Measurements from ENCODE around the gene TTN. TPM values are rescaled to one million over a fixed set of nuclear protein-coding genes. Genes with fewer than 3 reads are reported as not detected.

TTN gene
- total and polyA plus RNA-seq, 2 donors (not counting 1 experiment from before 2014, with no cell fraction given), result 1.7 to 46.4 TPM

GRCh38 chr2:178824181-178824580, 17.0 kb upstream of the TTN start:
- no peak overlapping the region for H3K4me2 ChIP-seq (replicated peaks; ENCODE audit: low read depth, low read length, poor library complexity, severe bottlenecking)
- POLR2A ChIA-PET, result no interaction called here
- H3K4me1 ChIP-seq (ENCODE audit: control insufficient read depth in 2 of 2, insufficient read depth in 2 of 2, low read length in 2 of 2), result no peaks in the 10 kb centered on the region
- DNase-seq (no peak), ATAC-seq (ENCODE audit: low read depth) (no peak)
- H3K9ac ChIP-seq (ENCODE audit: low read length), result no peak overlapping the region
- intact Hi-C loops (cut with micrococcal nuclease), result no loop called here
- Mint-ChIP-seq H3K27me3 (no peaks in the 10 kb centered on the region), H3K27ac (no peak overlapping the region), H3K9me3 (ENCODE audit: insufficient read depth) (no peaks in the 10 kb centered on the region), H3K4me1 (peaks cover 8% of the 10 kb centered on the region), H3K4me3 (no peak overlapping the region)
- 83% methylated on average over 5 of the region's 7 CpGs for WGBS (ENCODE audit: insufficient coverage)
- H3K79me2 ChIP-seq (ENCODE audit: control insufficient read depth, insufficient read depth, low read length), result no peaks in the 10 kb centered on the region
- no peak overlapping the region for H2AFZ ChIP-seq (ENCODE audit: insufficient read depth, low read depth, low read length, poor library complexity, severe bottlenecking)
- H3K27ac ChIP-seq (ENCODE audit: low read length in 2 of 2), result no peak overlapping the region
- no peaks in the 10 kb centered on the region for H3K27me3 ChIP-seq (replicated peaks in 1 of 4; ENCODE audit: control extremely low read depth in 1 of 4, control insufficient read depth in 3 of 4, insufficient read depth in 4 of 4, low read length in 3 of 4)
- no peaks in the 10 kb centered on the region for H3K36me3 ChIP-seq (replicated peaks in 1 of 2; ENCODE audit: control extremely low read depth in 1 of 2, control insufficient read depth in 1 of 2, extremely low read depth in 1 of 2, insufficient read depth in 2 of 2, low read length in 1 of 2)
- H3K4me3 ChIP-seq (ENCODE audit: control extremely low read depth in 1 of 5, extremely low read depth in 1 of 5, insufficient read depth in 1 of 5, low read depth in 2 of 5, low read length in 4 of 5), result no peak overlapping the region
- TF ChIP-seq CTCF (IDR thresholded peaks at IDR 0.05), result no peak
- TF ChIP-seq EZH2 (IDR thresholded peaks at IDR 0.05; ENCODE audit: borderline replicate concordance, insufficient read depth, low read depth, low read length, poor library complexity, severe bottlenecking), result no peak
- CTCF ChIA-PET, result no interaction called here
- H3K9me3 ChIP-seq (ENCODE audit: control extremely low read depth in 1 of 3, control insufficient read depth in 2 of 3, insufficient read depth in 1 of 3, low read length in 2 of 3), result no peaks in the 10 kb centered on the region
- no peaks in the 10 kb centered on the region for H4K20me1 ChIP-seq (ENCODE audit: control insufficient read depth, insufficient read depth, low read length, poor library complexity, severe bottlenecking)

DNA sequence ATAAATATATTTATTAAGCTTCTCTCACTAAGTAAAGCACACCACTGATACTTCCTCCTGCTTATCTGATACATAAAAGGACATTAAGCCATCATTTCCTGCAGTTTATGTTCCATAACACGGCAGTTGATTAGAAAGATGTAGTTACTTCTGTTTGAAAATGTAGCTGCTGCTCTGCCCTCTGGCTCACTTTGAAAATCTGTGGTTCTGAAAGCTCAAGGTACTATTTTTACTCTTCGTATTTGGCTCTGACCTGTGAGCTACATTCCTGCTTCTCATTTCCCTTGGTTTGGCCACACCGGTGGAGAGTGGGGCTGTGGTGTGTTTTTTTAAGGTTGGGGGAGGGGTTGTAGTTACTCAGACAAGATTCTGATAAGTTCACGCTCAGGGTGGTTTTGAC, 12.8 kb upstream of the TTN start:
- Mint-ChIP-seq H3K9me3 (ENCODE audit: insufficient read depth) (no peaks in the 10 kb centered on the region), H3K27ac (no peak overlapping the region), H3K27me3 (no peaks in the 10 kb centered on the region), H3K4me1 (peaks cover 6% of the 10 kb centered on the region), H3K4me3 (peak overlapping the region; percentile 1)
- Histone ChIP-seq H3K79me2 (ENCODE audit: control insufficient read depth, insufficient read depth, low read length) (no peaks in the 10 kb centered on the region), H2AFZ (ENCODE audit: insufficient read depth, low read depth, low read length, poor library complexity, severe bottlenecking) (no peak overlapping the region), H3K27me3 (replicated peaks in 1 of 4; ENCODE audit: control extremely low read depth in 1 of 4, control insufficient read depth in 3 of 4, insufficient read depth in 4 of 4, low read length in 3 of 4) (no peaks in the 10 kb centered on the region), H4K20me1 (ENCODE audit: control insufficient read depth, insufficient read depth, low read length, poor library complexity, severe bottlenecking) (no peaks in the 10 kb centered on the region), H3K4me2 (replicated peaks; ENCODE audit: low read depth, low read length, poor library complexity, severe bottlenecking) (no peak overlapping the region), H3K4me1 (ENCODE audit: control insufficient read depth in 2 of 2, insufficient read depth in 2 of 2, low read length in 2 of 2) (no peaks in the 10 kb centered on the region), H3K36me3 (replicated peaks in 1 of 2; ENCODE audit: control extremely low read depth in 1 of 2, control insufficient read depth in 1 of 2, extremely low read depth in 1 of 2, insufficient read depth in 2 of 2, low read length in 1 of 2) (no peaks in the 10 kb centered on the region), H3K27ac (ENCODE audit: low read length in 2 of 2) (no peak overlapping the region), H3K9me3 (ENCODE audit: control extremely low read depth in 1 of 3, control insufficient read depth in 2 of 3, insufficient read depth in 1 of 3, low read length in 2 of 3) (no peaks in the 10 kb centered on the region), H3K9ac (ENCODE audit: low read length) (no peak overlapping the region), H3K4me3 (ENCODE audit: control extremely low read depth in 1 of 5, extremely low read depth in 1 of 5, insufficient read depth in 1 of 5, low read depth in 2 of 5, low read length in 4 of 5) (no peak overlapping the region)
- DNase-seq (no peak), ATAC-seq (ENCODE audit: low read depth) (no peak)
- intact Hi-C loops (cut with micrococcal nuclease), result no loop called here
- ChIA-PET CTCF (interaction anchor here (1.5 kb wide), 1 partner anchor 9 kb away, joined by 3 read pairs; no protein-coding TSS in a partner anchor), POLR2A (no interaction called here)
- TF ChIP-seq CTCF (IDR thresholded peaks at IDR 0.05), result no peak
- WGBS (ENCODE audit: insufficient coverage), result 0% methylated on average over 1 of the region's 4 CpGs

Measured in B cell (primary cell).